Posterior vena cava (tissue), 2 donors: ENCODE measurements around the gene DCP1A. TPM values are rescaled to one million over a fixed set of nuclear protein-coding genes. Genes with fewer than 3 reads are reported as not detected.

Experiments used
- DNase-seq: peaks from one replicate; pipeline ENCODE4 v3.0.0-alpha.2; 2020; ENCODE audit warnings: low spot score
- intact Hi-C, 2 donors: fragments of 100-400 bp; cut with DNase I; formaldehyde crosslinking; loops; one replicate each; pipeline versions ENCODE4 v1.14.1 to v1.14.2; 2022 to 2023
- total RNA-seq, 2 donors: library from RNA; stranded (reverse); fragmentation: NEBNext Ultra II Directional; extraction: Animal tissue kit (Norgen Biotek cat#: 25700); gene quantifications; one replicate each; pipeline ENCODE4 v1.2.1, GENCODE V29; 2021
- donor health status: DM: yes; HTN: yes; CAD: no.
- donor health status: DM: yes; HTN: yes; CAD: no.

The DCP1A gene
- total RNA-seq, 2 donors from 2014 or later: 18.2 to 22.2 TPM

GRCh38 chr3:53235545-53235944 lies 111.8 kb downstream of the DCP1A start:
- DNase-seq: peak; percentile 59
- intact Hi-C loops: no loop called here

GRCh38 chr3:53234841-53235232 lies 112.5 kb downstream of the DCP1A start:
- no peak for DNase-seq

GRCh38 chr3:53234130-53234840 lies 113.1 kb downstream of the DCP1A start:
- intact Hi-C loops: no loop called here
- DNase-seq: no peak

More at GRCh38 chr3:53234841-53235232, 112.5 kb downstream of the DCP1A start:
- intact Hi-C loops: no loop called here

Other genes with a start within 250 kb of the DCP1A start
- gene RFT1, start 217.1 kb downstream of the DCP1A start, total RNA-seq: 10 to 100 TPM; 13.6 to 15.7 TPM
- 10 to 100 TPM; 34.1 to 36.3 TPM for gene PRKCD, start 186.3 kb downstream of the DCP1A start, total RNA-seq
- gene TKT, start 91.5 kb downstream of the DCP1A start, total RNA-seq: 100 to 1,000 TPM; 123 to 125 TPM
- 1 to 10 TPM; 1.1 to 1.9 TPM for gene CACNA1D, start 147.1 kb upstream of the DCP1A start, total RNA-seq